GM10847 (cell line): ENCODE data around the gene DMRTC1B.
"Not testable (repeated sequence)": the region's sequence is repeated elsewhere in the genome, so short reads cannot be mapped to it uniquely, and the experiment has no call there.

Experiments used
- POLR2A ChIP-seq: IDR thresholded peaks from 2 replicates; pipeline ENCODE4 v1.6.1; 2011; ENCODE audit not compliant: insufficient read length; ENCODE audit errors: extremely low read depth

Gene DMRTC1B, protein sequence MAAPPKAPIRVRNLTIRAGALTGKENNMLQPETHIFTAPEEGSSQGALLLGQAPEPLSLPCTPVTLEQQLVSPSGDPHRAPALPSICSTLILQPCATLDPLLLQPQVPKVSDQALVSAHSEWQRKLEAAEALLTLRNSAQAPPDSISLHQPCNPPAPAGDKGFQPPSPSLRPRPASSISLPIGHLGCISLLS

DNA sequence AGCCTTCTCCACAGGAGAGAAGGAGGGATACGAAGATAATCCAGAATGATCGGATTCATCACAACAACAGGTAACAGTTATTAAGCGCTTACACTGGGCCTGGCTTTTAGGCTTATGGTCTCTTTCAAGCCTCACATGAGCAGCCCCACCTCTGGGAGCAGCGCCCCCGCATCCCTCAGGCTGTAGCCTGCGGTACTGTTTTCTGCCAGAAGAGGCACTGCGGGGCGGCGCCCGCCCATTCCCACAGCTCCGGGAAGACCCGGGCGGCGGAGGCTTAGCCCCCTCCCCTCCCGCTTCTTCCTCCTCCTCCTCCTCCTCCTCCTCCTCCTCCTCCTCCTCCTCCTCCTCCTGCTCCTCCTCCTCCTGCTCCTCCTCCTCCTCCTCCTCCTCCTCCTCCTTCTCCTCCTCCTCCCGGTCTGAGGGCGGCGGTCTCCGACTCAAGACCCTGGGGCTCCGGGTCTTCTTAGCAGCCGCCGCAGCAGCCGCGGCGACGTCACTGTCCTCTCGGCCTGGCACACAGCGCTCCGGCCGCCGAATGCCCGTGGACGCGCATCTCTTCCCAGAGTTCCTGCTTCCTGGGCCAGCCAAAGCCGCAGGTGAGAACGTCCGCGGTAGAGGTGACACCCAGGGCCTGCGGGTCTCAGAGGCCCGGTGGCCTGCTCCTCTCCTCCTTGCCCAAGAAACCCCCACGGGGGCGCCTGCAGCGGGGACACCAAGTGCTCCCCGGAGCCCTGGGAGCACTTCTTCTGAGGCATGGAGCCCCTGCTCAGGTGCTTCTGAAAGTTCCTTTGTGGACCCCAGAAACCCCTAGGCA, at the start of gene DMRTC1B:
Gene DMRTC1B, plus strand, starts transcription at position 238 of the 814 bp plus-strand sequence. CDS start 68,246 bp downstream, outside the sequence.
- TF ChIP-seq POLR2A, result not testable (repeated sequence)

GRCh38 chrX:72727846-72728245, 48.8 kb upstream of the DMRTC1B start:
- no peak for TF ChIP-seq POLR2A

- TF ChIP-seq POLR2A, result no peak
These were observed 41.1 kb upstream of the DMRTC1B start for GRCh38 chrX:72735561-72735960.

GRCh38 chrX:72782560-72782959, 5.9 kb downstream of the DMRTC1B start, which contains the start of gene FAM236B:
TSS of gene FAM236B (minus strand) at chrX:72782660. CDS start at chrX:72782560, 100 bp downstream.
- not testable (repeated sequence) for TF ChIP-seq POLR2A

- not testable (repeated sequence) for TF ChIP-seq POLR2A
These were observed 31.4 kb downstream of the DMRTC1B start, which contains the start of gene FAM236D for GRCh38 chrX:72808110-72808509. TSS of gene FAM236D (minus strand) at chrX:72808210. CDS start at chrX:72808110, 100 bp downstream.
